Uterus (tissue), 4 donors: ENCODE data around the gene GAL3ST1. TPM values are rescaled to one million over a fixed set of nuclear protein-coding genes. Genes with fewer than 3 reads are reported as not detected.
"Not testable (repeated sequence)": the region's sequence is repeated elsewhere in the genome, so short reads cannot be mapped to it uniquely, and the experiment has no call there.

Source experiments
- DNase-seq, 2 donors: peaks; one replicate each; pipeline ENCODE4 v3.0.0-alpha.2; 2019 to 2020
- H3K27ac ChIP-seq, 2 donors: fragments of 200-600 bp; sonication (generic); 1 replicate in 1 of 2; 2 replicates in 1 of 2; pipeline ENCODE4 v1.5.1; 2016 to 2018
- H3K27me3 ChIP-seq, 2 donors: fragments of 200-600 bp; sonication (generic); one replicate each; pipeline ENCODE4 v1.5.1; 2018 to 2019; ENCODE audit warnings: control low read depth in 1 of 2
- H3K36me3 ChIP-seq, 2 donors: fragments of 200-600 bp; sonication (generic); one replicate each; pipeline ENCODE4 v1.5.1; 2019; ENCODE audit warnings: control low read depth in 1 of 2
- H3K4me1 ChIP-seq, 2 donors: fragments of 200-600 bp; sonication (generic); one replicate each; pipeline ENCODE4 v1.5.1; 2018 to 2019; ENCODE audit warnings: control low read depth in 1 of 2
- H3K4me3 ChIP-seq, 2 donors: fragments of 200-600 bp; sonication (generic); 1 replicate in 1 of 2; 2 replicates in 1 of 2; pipeline ENCODE4 v1.5.1; 2018 to 2019; ENCODE audit warnings: mild to moderate bottlenecking in 1 of 2
- H3K9me3 ChIP-seq, 2 donors: fragments of 200-600 bp; sonication (generic); one replicate each; pipeline ENCODE4 v1.5.1; 2019; ENCODE audit warnings: control low read depth in 1 of 2
- POLR2A ChIP-seq, 2 donors: fragments of 450-650 bp; IDR thresholded peaks; one replicate each; pipeline ENCODE4 v1.6.1; 2016; ENCODE audit warnings: antibody characterized with exemption in 2 of 2, mild to moderate bottlenecking in 1 of 2, moderate library complexity in 1 of 2
- intact Hi-C: fragments of 100-400 bp; cut with DNase I; formaldehyde crosslinking; loops from one replicate; pipeline ENCODE4 v1.15.1; 2023; ENCODE audit warnings: low total_unique reads
- total RNA-seq, 4 donors: library from RNA; depleted of rRNA in 3 of 4; stranded (reverse); fragments of >200 nt in 3 of 4; gene quantifications; one replicate each; pipeline versions ENCODE4 v1.1.0 to v1.2.4, GENCODE V29; 2014 to 2023
- TF ChIP-seq, protein P1 (sequence below), 4 experiments: fragments of 200-600 bp in 2 of 4; fragments of 450-650 bp in 2 of 4; sonication (generic) in 2 of 4; IDR thresholded peaks; one replicate each; pipeline ENCODE4 v1.5.1; 2016 to 2019; ENCODE audit warnings: antibody characterized with exemption in 4 of 4, mild to moderate bottlenecking in 2 of 4, moderate library complexity in 1 of 4
- donor health status: DM: yes; HTN: yes; CAD: no.

GAL3ST1 gene, protein sequence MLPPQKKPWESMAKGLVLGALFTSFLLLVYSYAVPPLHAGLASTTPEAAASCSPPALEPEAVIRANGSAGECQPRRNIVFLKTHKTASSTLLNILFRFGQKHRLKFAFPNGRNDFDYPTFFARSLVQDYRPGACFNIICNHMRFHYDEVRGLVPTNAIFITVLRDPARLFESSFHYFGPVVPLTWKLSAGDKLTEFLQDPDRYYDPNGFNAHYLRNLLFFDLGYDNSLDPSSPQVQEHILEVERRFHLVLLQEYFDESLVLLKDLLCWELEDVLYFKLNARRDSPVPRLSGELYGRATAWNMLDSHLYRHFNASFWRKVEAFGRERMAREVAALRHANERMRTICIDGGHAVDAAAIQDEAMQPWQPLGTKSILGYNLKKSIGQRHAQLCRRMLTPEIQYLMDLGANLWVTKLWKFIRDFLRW
- 1 to 10 TPM in 2 of 4 donors, under 1 TPM in 1, not detected in 1; 0.26 to 6.6 (median 1.2) TPM for total RNA-seq

DNA sequence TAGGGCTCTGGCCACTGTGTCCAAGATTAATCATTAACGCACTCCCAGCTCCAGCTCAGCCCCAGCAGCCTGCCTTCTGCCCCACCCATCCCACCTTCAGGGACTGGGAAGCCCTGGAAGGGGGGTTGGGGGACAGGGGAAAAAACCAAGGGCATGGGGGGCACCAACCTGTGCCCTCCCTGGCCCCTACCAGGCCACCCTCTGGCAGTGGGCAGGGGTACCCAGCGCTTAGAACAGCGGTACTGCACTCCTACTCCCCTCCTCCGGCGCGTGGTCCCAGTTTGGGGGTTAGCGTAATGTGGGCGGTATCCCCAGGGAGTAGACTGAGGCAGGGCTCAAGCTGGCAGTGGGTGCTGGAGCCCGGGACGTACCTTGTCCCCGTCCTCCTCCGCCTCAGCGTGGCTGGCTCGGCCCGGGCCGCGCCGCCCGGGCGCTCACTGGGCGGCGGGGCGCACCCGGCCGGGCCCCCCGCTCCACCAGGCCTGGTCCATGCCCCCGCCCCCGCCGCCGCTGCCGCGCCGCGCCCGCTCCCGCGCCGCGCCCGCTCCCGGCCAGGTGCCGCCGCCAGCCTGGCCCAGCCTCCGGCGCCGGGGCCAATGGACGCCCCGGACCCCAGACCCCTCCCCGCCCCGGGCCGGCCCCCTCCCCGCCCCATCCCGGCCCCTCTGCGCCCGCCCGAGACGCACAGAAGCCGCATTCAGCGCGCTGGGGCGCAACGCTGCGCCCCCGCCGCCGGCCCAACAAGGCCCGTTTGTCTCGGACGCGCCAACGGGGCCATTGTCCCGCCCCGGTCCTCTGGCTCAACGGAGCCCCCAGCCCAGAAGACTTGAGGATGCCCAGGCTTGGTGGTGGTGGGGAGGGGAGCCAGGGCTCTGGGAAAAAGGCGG is at the start of gene GAL3ST1:
GAL3ST1 (minus strand) TSS at position 571 of the 887 bp plus-strand sequence. CDS start 17,273 bp downstream, outside the sequence.
- H3K9me3 ChIP-seq = no peaks in the 10 kb centered on the region
- H3K4me3 ChIP-seq = peak within 1 kb of the TSS; percentile 20 to 23
- H3K36me3 ChIP-seq = no peaks in the 10 kb centered on the region
- H3K27me3 ChIP-seq = no peaks in the 10 kb centered on the region
- DNase-seq = no peak
- H3K4me1 ChIP-seq = peaks cover 0 to 15% of the 10 kb centered on the region in 2 donors
- no peak for TF ChIP-seq POLR2A (IDR thresholded peaks at IDR 0.05)
- TF ChIP-seq, protein P1, sequence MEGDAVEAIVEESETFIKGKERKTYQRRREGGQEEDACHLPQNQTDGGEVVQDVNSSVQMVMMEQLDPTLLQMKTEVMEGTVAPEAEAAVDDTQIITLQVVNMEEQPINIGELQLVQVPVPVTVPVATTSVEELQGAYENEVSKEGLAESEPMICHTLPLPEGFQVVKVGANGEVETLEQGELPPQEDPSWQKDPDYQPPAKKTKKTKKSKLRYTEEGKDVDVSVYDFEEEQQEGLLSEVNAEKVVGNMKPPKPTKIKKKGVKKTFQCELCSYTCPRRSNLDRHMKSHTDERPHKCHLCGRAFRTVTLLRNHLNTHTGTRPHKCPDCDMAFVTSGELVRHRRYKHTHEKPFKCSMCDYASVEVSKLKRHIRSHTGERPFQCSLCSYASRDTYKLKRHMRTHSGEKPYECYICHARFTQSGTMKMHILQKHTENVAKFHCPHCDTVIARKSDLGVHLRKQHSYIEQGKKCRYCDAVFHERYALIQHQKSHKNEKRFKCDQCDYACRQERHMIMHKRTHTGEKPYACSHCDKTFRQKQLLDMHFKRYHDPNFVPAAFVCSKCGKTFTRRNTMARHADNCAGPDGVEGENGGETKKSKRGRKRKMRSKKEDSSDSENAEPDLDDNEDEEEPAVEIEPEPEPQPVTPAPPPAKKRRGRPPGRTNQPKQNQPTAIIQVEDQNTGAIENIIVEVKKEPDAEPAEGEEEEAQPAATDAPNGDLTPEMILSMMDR (IDR thresholded peaks at IDR 0.05) = no peak
- intact Hi-C loops = no loop called here
- H3K27ac ChIP-seq = peak within 1 kb of the TSS in 1 of 2 donors; percentile 47

DNA sequence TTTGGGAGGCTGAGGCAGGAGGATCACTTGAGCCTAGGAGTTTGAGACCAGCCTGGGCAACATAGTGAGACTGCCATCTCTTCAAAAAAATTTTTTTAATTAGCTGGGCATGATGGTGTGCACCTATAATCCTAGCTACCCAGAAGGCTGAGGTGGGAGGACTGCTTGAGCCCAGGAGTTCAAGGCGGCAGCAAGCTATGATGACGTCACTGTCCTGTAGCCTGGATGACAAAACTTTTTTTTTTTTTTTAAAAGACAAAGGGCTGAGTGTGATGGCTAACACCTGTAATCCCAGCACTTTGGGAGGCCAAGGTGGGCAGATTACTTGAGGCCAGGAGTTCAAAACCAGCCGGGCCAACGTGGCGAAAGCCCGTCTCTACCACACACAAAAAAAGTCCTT is 45.4 kb upstream of the GAL3ST1 start:
- H3K27me3 ChIP-seq, intact Hi-C loops, DNase-seq, H3K4me1 ChIP-seq, H3K9me3 ChIP-seq, H3K36me3 ChIP-seq, H3K4me3 ChIP-seq, H3K27ac ChIP-seq: not testable (repeated sequence)

DNA sequence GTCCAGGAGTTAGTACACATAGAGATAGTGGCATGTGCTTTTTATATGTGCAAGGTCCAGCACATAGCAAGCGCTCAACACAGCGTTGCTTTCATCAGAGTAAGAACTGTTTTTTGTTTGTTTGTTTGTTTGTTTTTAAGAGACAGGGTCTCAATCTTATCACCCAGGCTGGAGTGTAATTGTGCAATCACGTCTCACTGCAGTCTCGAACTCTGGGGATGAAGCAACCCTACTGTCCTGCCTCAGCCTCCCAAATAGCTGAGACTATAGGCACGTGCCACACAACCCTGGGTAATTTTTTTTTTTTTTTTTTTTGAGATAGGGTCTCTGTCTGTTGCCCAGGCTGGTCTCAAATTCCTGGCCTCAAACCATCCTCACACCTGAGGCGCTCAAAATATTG is 43.4 kb upstream of the GAL3ST1 start:
- H3K4me3 ChIP-seq = no peak overlapping the region
- no peak for DNase-seq
- no peak overlapping the region for H3K27ac ChIP-seq
- TF ChIP-seq, protein P1 (IDR thresholded peaks at IDR 0.05) = no peak
- TF ChIP-seq POLR2A (IDR thresholded peaks at IDR 0.05) = no peak
- H3K9me3 ChIP-seq = no peaks in the 10 kb centered on the region
- H3K27me3 ChIP-seq = no peaks in the 10 kb centered on the region
- no peaks in the 10 kb centered on the region for H3K36me3 ChIP-seq
- intact Hi-C loops = no loop called here
- H3K4me1 ChIP-seq = no peaks in the 10 kb centered on the region

DNA sequence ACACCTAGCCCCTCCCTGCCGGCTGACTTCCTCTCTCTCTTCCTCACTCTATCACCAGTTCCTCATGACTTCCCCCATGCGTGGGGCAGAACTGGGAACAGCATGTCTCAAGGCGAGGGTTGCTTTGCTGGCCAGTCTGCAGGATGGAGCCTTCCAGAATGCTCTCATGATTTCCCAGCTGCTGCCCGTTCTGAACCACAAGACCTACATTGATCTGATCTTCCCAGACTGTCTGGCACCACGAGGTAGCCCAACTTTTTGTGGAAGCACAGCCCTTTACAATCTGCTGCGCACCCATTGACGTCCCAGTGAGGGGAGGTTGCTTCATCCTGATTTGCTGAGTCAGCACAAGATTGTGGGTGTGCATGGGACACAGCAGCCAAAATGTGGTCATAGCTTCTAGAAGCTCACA is 41.1 kb upstream of the GAL3ST1 start:
- no peak for TF ChIP-seq POLR2A (IDR thresholded peaks at IDR 0.05)
- TF ChIP-seq, protein P1 (IDR thresholded peaks at IDR 0.05) = no peak
- intact Hi-C loops = no loop called here
- DNase-seq = no peak
- Histone ChIP-seq H3K27me3 (no peaks in the 10 kb centered on the region), H3K36me3 (no peaks in the 10 kb centered on the region), H3K27ac (no peak overlapping the region), H3K4me1 (no peaks in the 10 kb centered on the region), H3K9me3 (no peaks in the 10 kb centered on the region), H3K4me3 (no peak overlapping the region)

DNA sequence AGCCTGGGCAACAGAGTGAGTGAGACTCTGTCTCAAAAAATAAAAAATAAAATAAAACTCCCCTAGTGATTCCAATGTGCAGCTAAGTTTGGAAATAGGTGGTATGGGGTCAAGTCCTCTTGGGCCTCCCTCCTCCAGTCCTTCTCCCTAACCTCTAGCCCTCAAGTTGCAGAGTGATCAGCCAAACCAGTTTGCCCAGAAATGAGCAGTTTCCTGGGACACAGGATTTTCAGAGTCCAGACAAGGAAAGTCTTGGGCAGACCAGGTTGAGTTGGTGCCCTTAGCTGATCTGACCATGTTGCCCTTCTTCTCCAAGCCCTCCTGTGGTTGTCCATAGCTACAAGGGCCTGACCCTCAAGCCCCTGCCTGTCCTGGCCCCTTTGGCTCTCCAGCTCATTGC is 40.4 kb upstream of the GAL3ST1 start:
- intact Hi-C loops = no loop called here
- Histone ChIP-seq H3K4me1 (no peaks in the 10 kb centered on the region), H3K36me3 (no peaks in the 10 kb centered on the region), H3K27me3 (no peaks in the 10 kb centered on the region), H3K27ac (no peak overlapping the region), H3K9me3 (no peaks in the 10 kb centered on the region), H3K4me3 (no peak overlapping the region)
- TF ChIP-seq, protein P1 (IDR thresholded peaks at IDR 0.05) = no peak
- no peak for TF ChIP-seq POLR2A (IDR thresholded peaks at IDR 0.05)
- DNase-seq = no peak
